IPS-18a (cell line): Measurements from ENCODE around the gene SEC14L1.
A peak's percentile ranks its signal among the peaks of the same experiment; 100 is the strongest.
"Not testable (repeated sequence)": the region's sequence is repeated elsewhere in the genome, so short reads cannot be mapped to it uniquely, and the experiment has no call there.

Experiments
- H3K27ac ChIP-seq: one replicate; pipeline ENCODE4 v1.5.1; 2013; ENCODE audit warnings: low read length
- H3K27me3 ChIP-seq: one replicate; pipeline ENCODE4 v1.6.1; 2013; ENCODE audit warnings: mild to moderate bottlenecking, low read length; ENCODE audit not compliant: control insufficient read depth, insufficient read depth
- H3K36me3 ChIP-seq: one replicate; pipeline ENCODE4 v1.6.1; 2013; ENCODE audit warnings: low read depth, low read length; ENCODE audit not compliant: control insufficient read depth
- H3K4me1 ChIP-seq: one replicate; pipeline ENCODE4 v1.6.1; 2013; ENCODE audit warnings: low read depth, low read length; ENCODE audit not compliant: control insufficient read depth
- H3K4me3 ChIP-seq: one replicate; pipeline ENCODE4 v1.5.1; 2013; ENCODE audit warnings: low read length
- H3K9ac ChIP-seq: one replicate; pipeline ENCODE4 v1.6.1; 2013; ENCODE audit warnings: mild to moderate bottlenecking, low read length, moderate library complexity
- H3K9me3 ChIP-seq: one replicate; pipeline ENCODE4 v1.6.1; 2013; ENCODE audit warnings: low read depth, low read length; ENCODE audit not compliant: control insufficient read depth

SEC14L1 gene

DNA sequence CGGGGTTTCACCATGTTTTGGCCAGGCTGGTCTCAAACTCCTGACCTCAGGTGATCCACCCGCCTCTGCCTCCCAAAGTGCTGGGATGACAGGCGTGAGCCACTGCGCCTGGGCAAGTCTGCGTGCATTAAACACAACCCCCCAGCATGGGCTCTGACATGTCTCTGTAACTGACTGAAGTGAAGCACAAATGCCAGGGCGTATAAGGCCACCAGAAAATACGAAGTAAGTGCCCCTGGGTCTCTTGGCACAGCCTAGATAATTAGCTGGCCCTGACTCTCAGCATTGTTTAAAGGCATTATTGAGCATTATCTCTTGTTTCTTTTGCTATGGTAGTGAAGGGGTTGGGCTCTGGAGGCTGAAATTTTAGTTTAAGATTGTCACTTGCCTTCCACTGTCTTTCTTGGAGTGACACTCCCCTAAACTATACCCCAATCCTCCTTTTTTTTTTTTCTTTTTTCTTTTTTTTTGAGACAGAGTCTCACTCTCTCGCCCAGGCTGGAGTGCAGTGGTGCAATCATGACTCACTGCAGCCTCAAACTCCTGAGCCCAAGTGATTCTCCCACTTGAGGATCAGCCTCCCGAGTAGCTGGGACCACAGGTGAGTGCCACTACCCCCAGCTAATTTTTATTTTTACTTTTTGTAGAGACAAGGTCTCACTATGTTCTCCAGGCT lies 8.2 kb upstream of the SEC14L1 start:
- H3K27ac ChIP-seq = no peak overlapping the region
- H3K36me3 ChIP-seq = no peaks in the 10 kb centered on the region
- no peaks in the 10 kb centered on the region for H3K27me3 ChIP-seq
- H3K9ac ChIP-seq = no peak overlapping the region
- H3K4me3 ChIP-seq = no peak overlapping the region
- no peaks in the 10 kb centered on the region for H3K4me1 ChIP-seq
- H3K9me3 ChIP-seq = peaks cover 2% of the 10 kb centered on the region

DNA sequence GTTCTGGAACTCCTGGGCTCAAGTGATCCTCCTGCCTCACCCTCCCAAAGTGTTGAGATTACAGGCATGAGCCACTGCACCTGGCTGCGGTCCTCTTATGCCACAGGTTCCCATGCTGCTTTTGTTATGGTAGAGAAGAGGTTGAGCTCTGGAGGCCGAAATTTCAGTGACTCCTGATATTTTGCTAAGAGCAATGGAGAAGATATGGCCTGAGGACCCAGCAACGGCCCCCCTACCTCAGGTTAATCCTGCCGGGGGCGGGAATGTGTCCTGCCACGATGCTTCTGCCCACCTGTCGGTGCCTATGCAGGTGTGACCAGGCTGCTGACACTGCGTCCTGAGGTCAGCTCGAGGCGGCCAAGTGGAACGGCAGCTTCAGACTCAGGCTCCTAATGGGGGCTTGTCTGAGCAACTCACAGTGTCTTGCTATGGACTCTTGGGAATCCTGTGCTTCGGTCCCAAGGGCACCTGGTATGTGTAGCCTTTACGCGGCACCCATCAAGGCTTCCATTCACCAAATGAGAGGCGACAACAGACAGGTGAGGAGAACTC lies 7.6 kb upstream of the SEC14L1 start:
- H3K4me1 ChIP-seq = no peaks in the 10 kb centered on the region
- no peak overlapping the region for H3K9ac ChIP-seq
- no peaks in the 10 kb centered on the region for H3K27me3 ChIP-seq
- no peak overlapping the region for H3K27ac ChIP-seq
- H3K36me3 ChIP-seq = no peaks in the 10 kb centered on the region
- no peak overlapping the region for H3K4me3 ChIP-seq
- peaks cover 2% of the 10 kb centered on the region for H3K9me3 ChIP-seq

DNA sequence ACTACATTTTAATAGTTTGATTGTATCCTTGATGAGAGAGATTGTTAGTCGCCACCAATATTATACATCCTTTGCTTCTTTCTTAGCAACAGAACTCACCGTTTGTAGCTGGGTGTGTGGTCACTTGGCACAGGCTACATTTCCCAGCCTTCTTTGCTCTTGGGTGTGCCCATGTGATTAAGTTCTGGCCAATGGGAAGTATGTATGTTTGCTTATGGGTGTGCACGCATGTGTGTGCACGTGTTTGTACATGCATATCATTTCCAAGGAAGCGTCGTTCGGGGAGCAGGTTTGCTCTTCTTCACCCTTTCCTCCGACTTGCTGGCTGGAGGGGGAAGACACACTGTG lies 4.4 kb upstream of the SEC14L1 start:
- peaks cover 4% of the 10 kb centered on the region for H3K4me1 ChIP-seq
- peaks cover 2% of the 10 kb centered on the region for H3K9me3 ChIP-seq
- H3K27ac ChIP-seq = no peak overlapping the region
- no peaks in the 10 kb centered on the region for H3K27me3 ChIP-seq
- H3K4me3 ChIP-seq = no peak overlapping the region
- H3K36me3 ChIP-seq = no peaks in the 10 kb centered on the region
- H3K9ac ChIP-seq = no peak overlapping the region

DNA sequence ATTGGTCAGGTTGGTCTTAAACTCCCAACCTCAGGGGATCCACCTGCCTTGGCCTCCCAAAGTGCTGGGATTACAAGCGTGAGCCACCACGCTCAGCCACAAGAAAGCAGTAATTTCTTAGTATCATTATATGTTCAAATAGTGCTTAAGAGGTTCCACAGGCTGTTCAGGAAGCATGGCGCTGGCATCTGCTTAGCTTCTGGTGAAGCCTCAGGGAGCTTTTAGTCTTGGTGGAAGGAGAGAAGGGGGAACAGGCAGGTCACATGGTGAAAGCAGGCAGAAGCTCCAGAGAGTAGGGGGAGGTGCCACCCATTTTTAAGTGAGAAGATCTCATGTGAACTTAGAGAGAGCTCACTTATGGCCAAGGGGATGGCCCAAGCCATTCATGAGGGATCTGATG lies 3.7 kb upstream of the SEC14L1 start:
- no peak overlapping the region for H3K9ac ChIP-seq
- H3K4me1 ChIP-seq = peaks cover 4% of the 10 kb centered on the region
- no peak overlapping the region for H3K4me3 ChIP-seq
- no peaks in the 10 kb centered on the region for H3K27me3 ChIP-seq
- no peaks in the 10 kb centered on the region for H3K36me3 ChIP-seq
- H3K9me3 ChIP-seq = peaks cover 2% of the 10 kb centered on the region
- H3K27ac ChIP-seq = no peak overlapping the region

DNA sequence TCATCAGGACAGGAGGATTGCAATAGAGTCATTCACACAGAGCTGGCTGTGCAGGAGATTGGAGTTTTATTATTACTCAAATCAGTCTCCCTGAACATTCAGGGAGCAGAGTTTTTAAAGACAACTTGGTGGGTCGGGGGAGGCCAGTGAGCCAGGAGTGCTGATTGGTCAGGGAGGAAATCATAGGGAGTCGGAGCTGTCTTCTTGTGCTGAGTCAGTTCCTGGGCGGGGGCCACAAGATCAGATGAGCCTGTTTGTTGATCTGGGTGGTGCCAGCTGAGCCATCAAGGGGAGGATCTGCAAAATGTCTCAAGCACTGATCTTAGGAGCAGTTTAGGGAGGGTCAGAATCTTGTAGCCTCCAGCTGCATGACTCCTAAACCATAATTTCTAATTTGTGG lies 2.9 kb upstream of the SEC14L1 start:
- H3K27me3 ChIP-seq, H3K4me1 ChIP-seq, H3K9ac ChIP-seq, H3K36me3 ChIP-seq, H3K9me3 ChIP-seq, H3K4me3 ChIP-seq, H3K27ac ChIP-seq: not testable (repeated sequence)

DNA sequence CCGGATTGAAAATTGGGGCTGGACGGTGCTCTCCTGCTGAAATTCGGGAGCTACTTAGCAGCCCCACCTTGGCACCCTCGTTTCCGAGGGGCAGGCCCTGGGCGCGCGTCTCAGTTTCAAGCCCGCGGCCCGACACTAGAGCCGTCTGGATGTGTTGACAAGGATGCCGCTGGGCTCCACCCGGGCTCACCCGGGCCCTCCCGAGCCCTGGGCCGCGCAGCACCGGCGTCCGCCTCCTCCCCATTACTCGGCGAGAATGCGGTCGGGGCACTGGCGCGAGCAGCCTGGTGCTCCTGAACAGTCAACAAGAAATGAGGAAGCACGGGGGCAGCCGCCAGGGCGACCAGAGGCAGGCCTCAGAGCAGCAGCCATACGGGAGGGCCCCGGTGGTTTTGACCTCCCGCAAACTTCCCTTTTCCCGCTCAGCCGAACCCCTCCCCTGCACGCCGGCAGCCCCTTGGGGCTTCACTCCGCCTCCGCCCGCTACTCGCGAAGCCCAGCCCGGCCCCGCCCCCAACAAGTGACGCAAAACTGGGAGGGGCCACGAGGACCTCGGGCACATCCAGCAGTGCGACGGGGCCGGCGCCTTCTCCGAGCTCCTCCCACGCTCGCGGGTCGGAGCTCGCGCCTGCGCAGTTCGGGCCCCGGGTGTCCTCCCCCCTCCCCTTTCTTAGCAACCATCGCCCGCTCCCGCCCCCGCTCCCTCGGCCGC lies 447 bp upstream of the SEC14L1 start:
- H3K27me3 ChIP-seq = no peaks in the 10 kb centered on the region
- H3K9me3 ChIP-seq = peaks cover 2% of the 10 kb centered on the region
- H3K36me3 ChIP-seq = peaks cover 16% of the 10 kb centered on the region
- peak overlapping the region; percentile 53 for H3K4me3 ChIP-seq
- peaks cover 4% of the 10 kb centered on the region for H3K4me1 ChIP-seq
- peak overlapping the region; percentile 24 for H3K27ac ChIP-seq
- peak overlapping the region; percentile 66 for H3K9ac ChIP-seq

DNA sequence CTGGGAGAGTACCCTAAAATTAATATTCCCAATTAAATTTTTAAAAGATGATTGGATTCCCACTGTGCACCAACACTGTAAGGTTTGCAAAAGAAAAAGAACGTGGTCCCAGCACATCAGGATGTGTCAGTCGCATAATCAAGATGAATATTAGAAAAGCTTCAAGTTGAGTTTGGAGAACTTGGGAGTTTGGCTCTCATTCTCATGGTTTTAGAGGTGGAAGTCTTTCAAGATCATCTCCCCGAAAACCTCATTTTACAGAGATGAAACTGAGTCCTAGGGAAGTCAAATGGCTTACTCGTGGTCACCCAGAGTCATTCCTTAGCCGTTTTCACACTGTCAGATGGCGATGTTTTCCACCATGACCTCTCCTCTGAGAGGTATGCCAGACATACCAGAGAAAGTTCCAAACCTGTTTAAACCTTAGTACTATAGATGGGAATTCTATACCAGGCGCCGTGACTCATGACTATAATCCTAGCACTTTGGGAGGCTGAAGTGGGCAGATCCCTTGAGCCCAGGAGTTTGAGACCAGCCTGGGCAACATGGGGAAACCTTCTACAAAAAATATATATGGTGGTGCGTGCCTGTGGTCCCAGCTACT lies 1.2 kb downstream of the SEC14L1 start:
- Histone ChIP-seq H3K27me3 (no peaks in the 10 kb centered on the region), H3K9ac (peak overlapping the region; percentile 62), H3K36me3 (peaks cover 18% of the 10 kb centered on the region), H3K4me3 (peak overlapping the region; percentile 84), H3K4me1 (peaks cover 6% of the 10 kb centered on the region), H3K9me3 (peaks cover 2% of the 10 kb centered on the region), H3K27ac (no peak overlapping the region)

DNA sequence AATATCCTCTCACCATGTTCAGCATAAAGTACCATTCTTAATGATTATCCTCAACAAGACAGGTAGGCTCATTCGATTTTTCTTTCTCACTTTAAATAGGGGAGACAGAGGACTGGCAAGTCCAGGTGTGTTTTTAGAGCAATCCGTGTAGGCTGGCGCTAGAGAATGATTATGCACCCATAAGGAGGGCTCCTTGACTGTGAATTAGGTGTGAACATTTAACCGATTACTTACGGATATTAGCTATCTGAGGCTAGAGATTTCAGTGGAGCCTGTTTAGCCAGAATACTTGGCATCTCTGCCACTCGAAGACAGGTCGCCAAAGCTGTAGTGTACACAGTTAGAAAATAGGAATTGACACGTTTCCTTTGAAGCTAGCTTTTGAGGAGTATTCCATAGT lies 1.9 kb downstream of the SEC14L1 start:
- Histone ChIP-seq H3K27ac (no peak overlapping the region), H3K27me3 (no peaks in the 10 kb centered on the region), H3K36me3 (peaks cover 18% of the 10 kb centered on the region), H3K9ac (no peak overlapping the region), H3K4me3 (no peak overlapping the region), H3K9me3 (no peaks in the 10 kb centered on the region), H3K4me1 (peaks cover 14% of the 10 kb centered on the region)

DNA sequence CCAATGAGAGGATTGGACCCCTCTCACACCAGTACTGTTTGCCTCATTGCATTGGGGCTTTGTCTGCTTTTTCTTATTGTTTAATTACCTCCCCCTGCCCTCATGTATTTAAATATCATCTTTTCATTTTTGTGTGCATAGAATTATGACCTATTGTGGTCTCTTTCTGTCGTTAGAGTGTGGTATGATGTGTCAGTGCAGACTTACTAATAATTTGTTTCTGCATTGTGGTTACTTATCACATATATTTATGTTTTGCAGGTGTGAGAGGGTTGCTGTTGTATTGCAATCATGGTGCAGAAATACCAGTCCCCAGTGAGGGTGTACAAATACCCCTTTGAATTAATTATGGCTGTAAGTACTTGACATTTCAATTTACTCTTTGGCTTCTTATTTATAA lies 2.5 kb downstream of the SEC14L1 start:
- Histone ChIP-seq H3K9me3 (no peaks in the 10 kb centered on the region), H3K27me3 (no peaks in the 10 kb centered on the region), H3K9ac (no peak overlapping the region), H3K4me3 (no peak overlapping the region), H3K36me3 (peaks cover 18% of the 10 kb centered on the region), H3K4me1 (peaks cover 17% of the 10 kb centered on the region), H3K27ac (no peak overlapping the region)

DNA sequence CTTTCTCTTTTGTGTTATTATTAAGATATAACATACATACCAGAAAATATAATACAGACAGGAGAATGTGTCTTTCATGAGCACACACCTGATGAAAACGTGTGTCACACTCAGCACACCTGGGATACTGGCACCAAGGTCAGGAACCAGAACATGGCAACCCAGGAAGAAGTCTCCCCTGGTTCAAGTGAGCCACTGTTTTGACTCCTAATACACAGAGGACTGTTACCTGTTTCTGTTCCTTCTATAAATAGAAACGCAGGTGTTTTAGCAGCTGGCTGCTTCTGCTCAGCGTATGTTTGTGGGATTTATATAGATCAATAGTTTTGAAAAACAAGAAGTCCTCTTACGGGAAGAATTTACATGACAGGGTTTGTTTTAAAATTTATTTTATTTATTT lies 3.5 kb downstream of the SEC14L1 start:
- H3K9me3 ChIP-seq = no peaks in the 10 kb centered on the region
- H3K9ac ChIP-seq = no peak overlapping the region
- H3K4me1 ChIP-seq = peaks cover 17% of the 10 kb centered on the region
- H3K27ac ChIP-seq = no peak overlapping the region
- no peaks in the 10 kb centered on the region for H3K27me3 ChIP-seq
- H3K4me3 ChIP-seq = no peak overlapping the region
- peaks cover 20% of the 10 kb centered on the region for H3K36me3 ChIP-seq

DNA sequence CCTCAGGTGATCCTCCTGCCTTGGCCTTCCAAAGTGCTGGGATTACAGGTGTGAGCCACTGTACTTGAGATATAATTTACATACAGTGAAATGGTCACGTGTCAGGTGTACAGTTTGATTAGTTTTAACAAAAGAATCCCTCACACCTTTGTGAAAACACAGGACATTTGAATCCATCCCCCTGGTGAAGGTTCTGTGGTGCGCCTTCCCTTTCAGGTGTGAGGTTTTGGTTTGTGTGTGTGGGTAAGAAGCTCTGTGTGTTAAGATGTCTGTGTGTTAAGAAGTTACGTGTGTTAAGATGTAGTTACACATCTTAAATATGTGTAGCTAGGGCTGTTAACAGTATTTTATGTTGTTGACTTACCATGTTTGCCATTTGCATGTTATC lies 4.4 kb downstream of the SEC14L1 start:
- Histone ChIP-seq H3K27ac (no peak overlapping the region), H3K4me3 (no peak overlapping the region), H3K36me3 (peaks cover 20% of the 10 kb centered on the region), H3K27me3 (no peaks in the 10 kb centered on the region), H3K4me1 (peaks cover 13% of the 10 kb centered on the region), H3K9me3 (no peaks in the 10 kb centered on the region), H3K9ac (no peak overlapping the region)
